Breast epithelium (tissue), 4 donors: ENCODE measurements around the gene FGA. TPM values are rescaled to one million over a fixed set of nuclear protein-coding genes. Genes with fewer than 3 reads are reported as not detected.

Source experiments
- DNase-seq, 2 donors: peaks; one replicate each; pipeline ENCODE4 v3.0.0-alpha.2; 2019; ENCODE audit warnings: low spot score in 2 of 2
- H3K27ac ChIP-seq, 2 donors: fragments of 200-600 bp; sonication (generic) in 1 of 2; one replicate each; pipeline ENCODE4 v1.5.1; 2016 to 2019; ENCODE audit warnings: mild to moderate bottlenecking in 1 of 2
- H3K27me3 ChIP-seq, 2 donors: fragments of 200-600 bp; sonication (generic) in 1 of 2; one replicate each; pipeline versions ENCODE4 v1.5.1 to v1.6.0; 2017 to 2019; ENCODE audit warnings: control low read depth in 1 of 2, mild to moderate bottlenecking in 1 of 2
- H3K36me3 ChIP-seq: fragments of 200-600 bp; one replicate; pipeline ENCODE4 v1.5.1; 2019
- H3K4me1 ChIP-seq, 2 donors: fragments of 200-600 bp; sonication (generic); one replicate each; pipeline ENCODE4 v1.5.1; 2016 to 2019; ENCODE audit warnings: control low read depth in 1 of 2
- H3K4me3 ChIP-seq, 3 donors: fragments of 200-600 bp; sonication (generic); 1 replicate in 2 of 3; 2 replicates in 1 of 3; pipeline ENCODE4 v1.5.1; 2016 to 2019; ENCODE audit warnings: mild to moderate bottlenecking in 3 of 3, moderate library complexity in 2 of 3
- H3K9me3 ChIP-seq, 2 donors: fragments of 200-600 bp; sonication (generic) in 1 of 2; one replicate each; pipeline ENCODE4 v1.5.1; 2016 to 2019; ENCODE audit warnings: control low read depth in 1 of 2
- POLR2A ChIP-seq: fragments of 450-650 bp; IDR thresholded peaks from one replicate; pipeline ENCODE4 v1.6.1; 2016; ENCODE audit warnings: antibody characterized with exemption, mild to moderate bottlenecking, moderate library complexity
- POLR2AphosphoS5 ChIP-seq, 3 donors: sonication (generic); formaldehyde crosslinking; IDR thresholded peaks; one replicate each; pipeline ENCODE4 v1.6.1; 2017; ENCODE audit warnings: antibody characterized with exemption in 3 of 3
- intact Hi-C: fragments of 100-400 bp; cut with DNase I; formaldehyde crosslinking; loops from one replicate; pipeline ENCODE4 v1.15.1; 2023; ENCODE audit warnings: low total_unique reads
- total RNA-seq, 3 donors: library from RNA; depleted of rRNA; stranded (reverse); fragments of >200 nt; gene quantifications; one replicate each; pipeline ENCODE4 v1.1.0, GENCODE V29; 2016
- TF ChIP-seq, protein P1 (sequence below), 3 donors: fragments of 450-650 bp; IDR thresholded peaks; one replicate each; pipeline ENCODE4 v1.5.1; 2016 to 2017; ENCODE audit warnings: antibody characterized with exemption in 3 of 3, mild to moderate bottlenecking in 3 of 3, moderate library complexity in 3 of 3

The FGA gene
- under 1 TPM in 1 of 3 donors, not detected in 2; 0.66 TPM for total RNA-seq

DNA sequence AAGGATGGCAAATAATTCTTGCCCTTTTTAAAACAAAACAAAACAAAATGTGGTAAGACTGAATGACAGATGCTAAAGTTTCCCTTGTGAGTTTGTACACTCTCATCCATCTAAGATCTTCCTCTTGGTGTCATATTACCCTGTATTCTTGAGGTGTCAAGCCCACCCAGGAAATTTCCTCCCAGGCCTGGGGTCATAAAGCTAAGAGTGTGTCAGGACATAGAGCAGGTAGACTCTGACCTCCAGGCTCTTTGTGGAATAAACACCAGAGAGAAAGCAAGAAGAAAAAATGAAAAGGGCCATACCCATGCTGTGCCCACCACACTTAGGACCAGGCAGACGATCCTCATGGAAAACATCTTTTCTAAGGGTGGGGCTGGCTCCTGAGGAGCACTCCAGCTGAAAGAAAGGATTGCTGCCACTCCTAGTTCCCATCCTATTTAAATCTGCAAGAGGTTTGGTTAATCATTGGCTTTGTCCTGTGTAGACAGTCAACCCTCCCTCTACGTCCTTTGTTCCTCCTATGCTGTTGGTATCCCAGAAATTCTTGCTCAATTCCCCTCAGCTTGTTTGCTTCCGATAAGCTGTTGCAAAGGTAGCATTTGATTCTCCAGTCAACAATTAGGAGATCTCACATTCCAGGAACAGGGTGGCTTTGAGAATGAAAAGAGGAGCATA lies at the start of gene FGA:
TSS of gene FGA (minus strand) at position 414 of the 678 bp plus-strand sequence. CDS start at position 359, 55 bp downstream.
- no peak for DNase-seq
- H3K9me3 ChIP-seq = no peaks in the 10 kb centered on the region
- H3K36me3 ChIP-seq = no peaks in the 10 kb centered on the region
- TF ChIP-seq POLR2A = no peak
- no peak for TF ChIP-seq POLR2AphosphoS5 (IDR thresholded peaks at IDR 0.05)
- TF ChIP-seq, protein P1, sequence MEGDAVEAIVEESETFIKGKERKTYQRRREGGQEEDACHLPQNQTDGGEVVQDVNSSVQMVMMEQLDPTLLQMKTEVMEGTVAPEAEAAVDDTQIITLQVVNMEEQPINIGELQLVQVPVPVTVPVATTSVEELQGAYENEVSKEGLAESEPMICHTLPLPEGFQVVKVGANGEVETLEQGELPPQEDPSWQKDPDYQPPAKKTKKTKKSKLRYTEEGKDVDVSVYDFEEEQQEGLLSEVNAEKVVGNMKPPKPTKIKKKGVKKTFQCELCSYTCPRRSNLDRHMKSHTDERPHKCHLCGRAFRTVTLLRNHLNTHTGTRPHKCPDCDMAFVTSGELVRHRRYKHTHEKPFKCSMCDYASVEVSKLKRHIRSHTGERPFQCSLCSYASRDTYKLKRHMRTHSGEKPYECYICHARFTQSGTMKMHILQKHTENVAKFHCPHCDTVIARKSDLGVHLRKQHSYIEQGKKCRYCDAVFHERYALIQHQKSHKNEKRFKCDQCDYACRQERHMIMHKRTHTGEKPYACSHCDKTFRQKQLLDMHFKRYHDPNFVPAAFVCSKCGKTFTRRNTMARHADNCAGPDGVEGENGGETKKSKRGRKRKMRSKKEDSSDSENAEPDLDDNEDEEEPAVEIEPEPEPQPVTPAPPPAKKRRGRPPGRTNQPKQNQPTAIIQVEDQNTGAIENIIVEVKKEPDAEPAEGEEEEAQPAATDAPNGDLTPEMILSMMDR (IDR thresholded peaks at IDR 0.05) = no peak
- intact Hi-C loops = loop anchor here (10.0 kb wide), 1 partner anchor 294 kb away; no protein-coding TSS in a partner anchor
- no peak within 1 kb of the TSS for H3K27ac ChIP-seq
- H3K4me3 ChIP-seq = no peak within 1 kb of the TSS
- no peaks in the 10 kb centered on the region for H3K27me3 ChIP-seq
- H3K4me1 ChIP-seq = no peaks in the 10 kb centered on the region

- TF ChIP-seq, protein P1 (IDR thresholded peaks at IDR 0.05) = no peak
- TF ChIP-seq POLR2AphosphoS5 (IDR thresholded peaks at IDR 0.05) (no peak), POLR2A (no peak)
These were observed 43.5 kb upstream of the FGA start for GRCh38 chr4:154634058-154634457.

GRCh38 chr4:154631828-154632227 lies 41.3 kb upstream of the FGA start:
- intact Hi-C loops = no loop called here
- Histone ChIP-seq H3K4me1 (no peaks in the 10 kb centered on the region), H3K9me3 (no peaks in the 10 kb centered on the region), H3K27ac (no peak overlapping the region), H3K4me3 (no peak overlapping the region), H3K27me3 (peaks cover 0 to 3% of the 10 kb centered on the region in 2 donors), H3K36me3 (no peaks in the 10 kb centered on the region)
- no peak for DNase-seq
- TF ChIP-seq POLR2AphosphoS5 (IDR thresholded peaks at IDR 0.05) = no peak
- TF ChIP-seq, protein P1 (IDR thresholded peaks at IDR 0.05) = no peak
- no peak for TF ChIP-seq POLR2A

More at GRCh38 chr4:154634058-154634457, 43.5 kb upstream of the FGA start:
- no peak overlapping the region for H3K27ac ChIP-seq
- H3K36me3 ChIP-seq = no peaks in the 10 kb centered on the region
- no peak overlapping the region for H3K4me3 ChIP-seq
- intact Hi-C loops = no loop called here
- no peak for DNase-seq
- no peaks in the 10 kb centered on the region for H3K4me1 ChIP-seq
- H3K27me3 ChIP-seq = peaks cover 0 to 3% of the 10 kb centered on the region in 2 donors
- no peaks in the 10 kb centered on the region for H3K9me3 ChIP-seq

DNA sequence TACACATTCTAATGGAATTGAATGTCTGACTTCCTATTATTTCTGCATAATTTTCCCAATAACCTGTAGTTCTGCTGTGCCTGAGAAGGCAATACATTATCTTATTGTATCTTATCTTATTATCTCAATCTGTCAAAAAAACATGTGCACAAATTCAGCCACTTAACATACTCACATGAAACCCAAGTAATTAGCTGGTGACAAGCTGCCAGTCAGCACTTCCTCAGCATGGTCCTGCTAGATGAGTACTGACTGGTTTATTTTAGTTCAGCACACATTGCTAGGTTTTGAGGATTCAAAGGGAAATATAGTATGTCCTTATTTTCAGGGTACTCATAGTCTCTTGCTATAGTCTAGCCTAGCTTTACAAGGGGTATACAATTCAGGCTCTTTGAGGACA lies 39.8 kb upstream of the FGA start:
- Histone ChIP-seq H3K36me3 (no peaks in the 10 kb centered on the region), H3K27me3 (peaks cover 0 to 3% of the 10 kb centered on the region in 2 donors), H3K27ac (no peak overlapping the region), H3K4me1 (no peaks in the 10 kb centered on the region), H3K9me3 (no peaks in the 10 kb centered on the region), H3K4me3 (no peak overlapping the region)
- no peak for DNase-seq
- TF ChIP-seq POLR2AphosphoS5 (IDR thresholded peaks at IDR 0.05) (no peak), POLR2A (no peak)
- TF ChIP-seq, protein P1 (IDR thresholded peaks at IDR 0.05) = no peak
- intact Hi-C loops = no loop called here

DNA sequence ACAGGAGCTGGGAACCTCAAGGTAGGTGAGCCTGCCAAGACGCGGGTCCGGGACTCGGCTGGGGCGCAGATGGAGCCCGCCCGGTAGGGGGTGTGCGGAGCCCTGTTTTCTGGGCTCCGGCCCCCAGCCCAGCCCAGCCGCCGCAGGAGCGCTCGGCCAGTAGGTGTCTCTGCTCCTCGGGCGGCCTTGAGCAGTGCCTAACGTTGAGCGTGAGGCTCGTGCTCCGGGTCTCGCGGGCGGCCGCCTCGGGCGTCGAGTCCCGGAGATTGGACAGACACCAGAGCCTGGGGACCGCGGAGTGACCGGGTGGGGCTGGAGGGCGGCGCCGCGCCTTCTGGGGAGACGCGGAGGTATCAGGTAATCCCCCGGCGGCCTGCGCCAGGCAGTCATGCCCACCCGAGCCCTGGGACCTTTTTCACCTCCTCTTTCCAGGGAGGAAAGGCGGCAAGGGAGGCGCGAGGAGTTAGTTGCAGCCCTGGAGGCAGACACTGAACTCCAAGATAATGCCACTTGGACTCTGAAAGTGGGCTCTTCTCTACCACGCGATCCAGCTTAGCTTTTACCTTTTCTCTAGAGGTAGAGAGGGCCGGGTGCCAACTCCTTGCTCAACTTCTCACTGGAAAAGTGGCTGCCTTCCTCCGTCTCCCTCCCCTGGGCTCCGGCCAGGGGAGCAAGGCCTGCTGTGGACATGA lies 36.4 kb upstream of the FGA start:
- Histone ChIP-seq H3K36me3 (no peaks in the 10 kb centered on the region), H3K4me3 (peak overlapping the region in 2 of 3 donors; percentile 55 to 68), H3K27ac (peak overlapping the region in 1 of 2 donors; percentile 44), H3K4me1 (no peaks in the 10 kb centered on the region), H3K9me3 (no peaks in the 10 kb centered on the region), H3K27me3 (peaks cover 0 to 3% of the 10 kb centered on the region in 2 donors)
- peak; percentile 38 to 57 for DNase-seq
- intact Hi-C loops = no loop called here
- no peak for TF ChIP-seq POLR2AphosphoS5 (IDR thresholded peaks at IDR 0.05)
- TF ChIP-seq, protein P1 (IDR thresholded peaks at IDR 0.05) = peak in 2 of 3 donors; percentile 37 to 39
